ENCODE data around the gene INTS6. TPM values are rescaled to one million over a fixed set of nuclear protein-coding genes. Genes with fewer than 3 reads are reported as not detected.

The INTS6 gene
- total RNA-seq, 1 donor from 2014 or later: 73.7 TPM

GRCh38 chr13:51324714-51325420, 128.0 kb downstream of the INTS6 start:
- intact Hi-C loops (cut with micrococcal nuclease): loop anchor here (5.0 kb wide), 1 partner anchor 247 kb away; no protein-coding TSS in a partner anchor

GRCh38 chr13:51323824-51324511, 128.9 kb downstream of the INTS6 start:
- intact Hi-C loops (cut with micrococcal nuclease): no loop called here

GRCh38 chr13:51322826-51323225, 130.0 kb downstream of the INTS6 start:
- intact Hi-C loops (cut with micrococcal nuclease): no loop called here

GRCh38 chr13:51321836-51322235, 131.0 kb downstream of the INTS6 start:
- intact Hi-C loops (cut with micrococcal nuclease): no loop called here

- intact Hi-C loops (cut with micrococcal nuclease): no loop called here
Measured at GRCh38 chr13:51318876-51319275, 134.0 kb downstream of the INTS6 start.

- intact Hi-C loops (cut with micrococcal nuclease): no loop called here
Measured at GRCh38 chr13:51318015-51318414, 134.8 kb downstream of the INTS6 start.

GRCh38 chr13:51317262-51317661, 135.6 kb downstream of the INTS6 start:
- intact Hi-C loops (cut with micrococcal nuclease): no loop called here

GRCh38 chr13:51313619-51314018, 139.2 kb downstream of the INTS6 start:
- intact Hi-C loops (cut with micrococcal nuclease): no loop called here

GRCh38 chr13:51311957-51312520, 140.8 kb downstream of the INTS6 start:
- intact Hi-C loops (cut with micrococcal nuclease): no loop called here

Other genes with a start within 250 kb of the INTS6 start
- gene FAM124A, start 230.6 kb downstream of the INTS6 start, total RNA-seq: 0.61 and 0.76 TPM in 2 replicates
- not detected in 2 replicates for gene SERPINE3, start 113.3 kb downstream of the INTS6 start, total RNA-seq
- gene WDFY2, start 131.4 kb upstream of the INTS6 start, total RNA-seq: 14.6 and 15.6 TPM in 2 replicates